Activated CD4-positive, alpha-beta memory T cell treated with anti-CD3 and anti-CD28 coated beads, Interleukin-2, amount 10 ng/mL, durations not matched to agents 7 days and 5 days (primary cell): ENCODE data around the gene ARMC12. TPM values are rescaled to one million over a fixed set of nuclear protein-coding genes. Genes with fewer than 3 reads are reported as not detected.

Experiments used
- CTCF ChIA-PET: fragments of 350-600 bp; sonication (Branson Sonifier 250); formaldehyde crosslinking; loops from one replicate; lab custom pipeline; 2021; ENCODE audit warnings: antibody characterized with exemption, inconsistent platforms; lab: Charles Lee
- POLR2A ChIA-PET: fragments of 350-600 bp; sonication (Branson Sonifier 250); formaldehyde crosslinking; loops from one replicate; lab custom pipeline; 2021; ENCODE audit warnings: antibody characterized with exemption; lab: Charles Lee
- DNase-seq: peaks from one replicate; pipeline ENCODE4 v3.0.0-alpha.2; 2020
- H3K27ac Mint-ChIP-seq: one replicate; pipeline ENCODE4 v1.8.0; 2021; ENCODE audit warnings: mild to moderate bottlenecking, mixed read lengths
- H3K27me3 Mint-ChIP-seq: one replicate; pipeline ENCODE4 v1.8.0; 2021; ENCODE audit warnings: mixed read lengths
- H3K36me3 Mint-ChIP-seq: one replicate; pipeline ENCODE4 v1.8.0; 2021; ENCODE audit warnings: low read depth, mixed read lengths
- H3K4me1 Mint-ChIP-seq: one replicate; pipeline ENCODE4 v1.8.0; 2021; ENCODE audit warnings: mixed read lengths
- H3K4me3 Mint-ChIP-seq: one replicate; pipeline ENCODE4 v1.8.0; 2021; ENCODE audit warnings: mild to moderate bottlenecking, mixed read lengths
- H3K9me3 Mint-ChIP-seq: one replicate; pipeline ENCODE4 v1.8.0; 2021; ENCODE audit warnings: mixed read lengths
- total RNA-seq, 2 experiments: library from RNA; stranded (reverse); gene quantifications; one replicate each; pipeline ENCODE4 v1.2.3, GENCODE V29; 2021

The ARMC12 gene
- total RNA-seq, 2 experiments from 2014 or later: 0.40 to 1.3 TPM

- Mint-ChIP-seq H3K4me1 (peaks cover 2% of the 10 kb centered on the region), H3K4me3 (no peak overlapping the region), H3K27me3 (peaks cover 21% of the 10 kb centered on the region), H3K9me3 (no peaks in the 10 kb centered on the region), H3K36me3 (no peaks in the 10 kb centered on the region), H3K27ac (no peak overlapping the region)
- ChIA-PET POLR2A (no interaction called here), CTCF (no interaction called here)
- no peak for DNase-seq
Observed at GRCh38 chr6:35771343-35771627, 34.5 kb downstream of the ARMC12 start.

GRCh38 chr6:35774116-35774794, 37.4 kb downstream of the ARMC12 start:
- Mint-ChIP-seq H3K27ac (no peak overlapping the region), H3K36me3 (no peaks in the 10 kb centered on the region), H3K4me1 (peaks cover 2% of the 10 kb centered on the region), H3K27me3 (peaks cover 26% of the 10 kb centered on the region), H3K4me3 (no peak overlapping the region), H3K9me3 (no peaks in the 10 kb centered on the region)
- POLR2A ChIA-PET: no interaction called here
- CTCF ChIA-PET: no interaction called here
- DNase-seq: no peak

GRCh38 chr6:35775031-35775430, 38.2 kb downstream of the ARMC12 start:
- ChIA-PET CTCF (no interaction called here), POLR2A (no interaction called here)
- no peak for DNase-seq
- Mint-ChIP-seq H3K4me1 (peaks cover 2% of the 10 kb centered on the region), H3K27ac (no peak overlapping the region), H3K27me3 (peaks cover 30% of the 10 kb centered on the region), H3K9me3 (no peaks in the 10 kb centered on the region), H3K4me3 (no peak overlapping the region), H3K36me3 (no peaks in the 10 kb centered on the region)

GRCh38 chr6:35776364-35777215, 39.8 kb downstream of the ARMC12 start, which contains the start of gene CLPSL2:
Gene CLPSL2 (plus strand): TSS chr6:35776598. CDS start chr6:35776619, 21 bp downstream.
- Mint-ChIP-seq H3K4me3 (peak within 1 kb of the TSS; percentile 43), H3K4me1 (peaks cover 2% of the 10 kb centered on the region), H3K27ac (no peak within 1 kb of the TSS), H3K36me3 (no peaks in the 10 kb centered on the region), H3K27me3 (peaks cover 32% of the 10 kb centered on the region), H3K9me3 (no peaks in the 10 kb centered on the region)
- DNase-seq: no peak
- ChIA-PET CTCF (no interaction called here), POLR2A (no interaction called here)

GRCh38 chr6:35777356-35778102, 40.7 kb downstream of the ARMC12 start:
- DNase-seq: no peak
- Mint-ChIP-seq H3K4me3 (peak overlapping the region; percentile 31), H3K27me3 (peaks cover 27% of the 10 kb centered on the region), H3K36me3 (no peaks in the 10 kb centered on the region), H3K27ac (no peak overlapping the region), H3K9me3 (no peaks in the 10 kb centered on the region), H3K4me1 (peaks cover 2% of the 10 kb centered on the region)
- ChIA-PET CTCF (no interaction called here), POLR2A (no interaction called here)

GRCh38 chr6:35778437-35778836, 41.6 kb downstream of the ARMC12 start:
- CTCF ChIA-PET: no interaction called here
- H3K36me3 Mint-ChIP-seq: no peaks in the 10 kb centered on the region
- no peak overlapping the region for H3K27ac Mint-ChIP-seq
- H3K4me3 Mint-ChIP-seq: no peak overlapping the region
- POLR2A ChIA-PET: no interaction called here
- H3K4me1 Mint-ChIP-seq: peaks cover 2% of the 10 kb centered on the region
- peaks cover 27% of the 10 kb centered on the region for H3K27me3 Mint-ChIP-seq
- no peaks in the 10 kb centered on the region for H3K9me3 Mint-ChIP-seq
- DNase-seq: no peak

- H3K4me1 Mint-ChIP-seq: peaks cover under 1% of the 10 kb centered on the region
- DNase-seq: no peak
- no peak within 1 kb of the TSS for H3K4me3 Mint-ChIP-seq
- no peaks in the 10 kb centered on the region for H3K9me3 Mint-ChIP-seq
- H3K27ac Mint-ChIP-seq: no peak within 1 kb of the TSS
- H3K27me3 Mint-ChIP-seq: peaks cover 36% of the 10 kb centered on the region
- CTCF ChIA-PET: no interaction called here
- no peaks in the 10 kb centered on the region for H3K36me3 Mint-ChIP-seq
- POLR2A ChIA-PET: no interaction called here
Observed at GRCh38 chr6:35780719-35781118, 43.9 kb downstream of the ARMC12 start, which contains the start of gene CLPSL1. Gene CLPSL1 (plus strand): TSS chr6:35781019. CDS start chr6:35781111, 92 bp downstream.

GRCh38 chr6:35781290-35781689, 44.5 kb downstream of the ARMC12 start:
- no peaks in the 10 kb centered on the region for H3K36me3 Mint-ChIP-seq
- no peak overlapping the region for H3K27ac Mint-ChIP-seq
- CTCF ChIA-PET: interaction anchor here (0.7 kb wide), 1 partner anchor 802 kb away, joined by 3 read pairs; no protein-coding TSS in a partner anchor
- H3K9me3 Mint-ChIP-seq: no peaks in the 10 kb centered on the region
- no peak for DNase-seq
- no peak overlapping the region for H3K4me3 Mint-ChIP-seq
- H3K27me3 Mint-ChIP-seq: peaks cover 35% of the 10 kb centered on the region
- H3K4me1 Mint-ChIP-seq: no peaks in the 10 kb centered on the region
- POLR2A ChIA-PET: no interaction called here

GRCh38 chr6:35782424-35782823, 45.6 kb downstream of the ARMC12 start:
- CTCF ChIA-PET: no interaction called here
- H3K27me3 Mint-ChIP-seq: peaks cover 36% of the 10 kb centered on the region
- POLR2A ChIA-PET: no interaction called here
- H3K4me3 Mint-ChIP-seq: no peak overlapping the region
- no peaks in the 10 kb centered on the region for H3K36me3 Mint-ChIP-seq
- no peak overlapping the region for H3K27ac Mint-ChIP-seq
- no peak for DNase-seq
- H3K4me1 Mint-ChIP-seq: no peaks in the 10 kb centered on the region
- H3K9me3 Mint-ChIP-seq: no peaks in the 10 kb centered on the region

- CTCF ChIA-PET: no interaction called here
- peaks cover 45% of the 10 kb centered on the region for H3K27me3 Mint-ChIP-seq
- POLR2A ChIA-PET: no interaction called here
- no peak overlapping the region for H3K4me3 Mint-ChIP-seq
- H3K9me3 Mint-ChIP-seq: no peaks in the 10 kb centered on the region
- DNase-seq: no peak
- H3K4me1 Mint-ChIP-seq: no peaks in the 10 kb centered on the region
- H3K27ac Mint-ChIP-seq: no peak overlapping the region
- H3K36me3 Mint-ChIP-seq: no peaks in the 10 kb centered on the region
Observed at GRCh38 chr6:35784200-35784599, 47.4 kb downstream of the ARMC12 start.

- Mint-ChIP-seq H3K27ac (no peak overlapping the region), H3K27me3 (peaks cover 43% of the 10 kb centered on the region), H3K4me3 (no peak overlapping the region), H3K9me3 (no peaks in the 10 kb centered on the region), H3K4me1 (no peaks in the 10 kb centered on the region), H3K36me3 (no peaks in the 10 kb centered on the region)
- ChIA-PET CTCF (no interaction called here), POLR2A (no interaction called here)
- DNase-seq: no peak
Observed at GRCh38 chr6:35786272-35786671, 49.4 kb downstream of the ARMC12 start.

- no peak for DNase-seq
- Mint-ChIP-seq H3K4me3 (no peak overlapping the region), H3K4me1 (no peaks in the 10 kb centered on the region), H3K36me3 (no peaks in the 10 kb centered on the region), H3K27ac (no peak overlapping the region), H3K27me3 (peaks cover 42% of the 10 kb centered on the region), H3K9me3 (no peaks in the 10 kb centered on the region)
- POLR2A ChIA-PET: no interaction called here
- CTCF ChIA-PET: no interaction called here
Observed at GRCh38 chr6:35786810-35787209, 50.0 kb downstream of the ARMC12 start.
